ENCODE data around the gene SH3RF3.

The SH3RF3 gene

DNA sequence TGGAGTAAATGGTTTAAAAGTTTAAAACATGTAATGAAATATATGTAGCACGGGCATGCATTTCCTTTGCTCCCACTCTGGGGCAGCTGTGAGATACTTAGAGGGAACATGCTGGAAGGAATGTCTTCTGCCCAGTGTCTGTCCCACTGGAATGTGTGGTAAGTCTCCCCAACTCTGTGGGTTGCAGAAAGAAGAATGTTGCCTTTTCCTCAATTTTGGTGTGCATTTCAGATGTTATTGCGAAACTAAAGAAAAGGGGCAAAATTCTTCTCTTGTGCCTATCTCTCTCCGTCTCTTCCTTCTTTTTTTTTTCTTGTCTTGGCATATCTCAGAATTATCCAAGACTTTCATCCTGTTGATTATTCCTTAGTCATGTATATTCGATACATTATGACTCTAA, 201.1 kb downstream of the SH3RF3 start:
- TF ChIP-seq, protein P1, sequence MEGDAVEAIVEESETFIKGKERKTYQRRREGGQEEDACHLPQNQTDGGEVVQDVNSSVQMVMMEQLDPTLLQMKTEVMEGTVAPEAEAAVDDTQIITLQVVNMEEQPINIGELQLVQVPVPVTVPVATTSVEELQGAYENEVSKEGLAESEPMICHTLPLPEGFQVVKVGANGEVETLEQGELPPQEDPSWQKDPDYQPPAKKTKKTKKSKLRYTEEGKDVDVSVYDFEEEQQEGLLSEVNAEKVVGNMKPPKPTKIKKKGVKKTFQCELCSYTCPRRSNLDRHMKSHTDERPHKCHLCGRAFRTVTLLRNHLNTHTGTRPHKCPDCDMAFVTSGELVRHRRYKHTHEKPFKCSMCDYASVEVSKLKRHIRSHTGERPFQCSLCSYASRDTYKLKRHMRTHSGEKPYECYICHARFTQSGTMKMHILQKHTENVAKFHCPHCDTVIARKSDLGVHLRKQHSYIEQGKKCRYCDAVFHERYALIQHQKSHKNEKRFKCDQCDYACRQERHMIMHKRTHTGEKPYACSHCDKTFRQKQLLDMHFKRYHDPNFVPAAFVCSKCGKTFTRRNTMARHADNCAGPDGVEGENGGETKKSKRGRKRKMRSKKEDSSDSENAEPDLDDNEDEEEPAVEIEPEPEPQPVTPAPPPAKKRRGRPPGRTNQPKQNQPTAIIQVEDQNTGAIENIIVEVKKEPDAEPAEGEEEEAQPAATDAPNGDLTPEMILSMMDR (conservative IDR thresholded peaks at IDR 0.05): no peak
- H3K27ac ChIP-seq: no peak overlapping the region

DNA sequence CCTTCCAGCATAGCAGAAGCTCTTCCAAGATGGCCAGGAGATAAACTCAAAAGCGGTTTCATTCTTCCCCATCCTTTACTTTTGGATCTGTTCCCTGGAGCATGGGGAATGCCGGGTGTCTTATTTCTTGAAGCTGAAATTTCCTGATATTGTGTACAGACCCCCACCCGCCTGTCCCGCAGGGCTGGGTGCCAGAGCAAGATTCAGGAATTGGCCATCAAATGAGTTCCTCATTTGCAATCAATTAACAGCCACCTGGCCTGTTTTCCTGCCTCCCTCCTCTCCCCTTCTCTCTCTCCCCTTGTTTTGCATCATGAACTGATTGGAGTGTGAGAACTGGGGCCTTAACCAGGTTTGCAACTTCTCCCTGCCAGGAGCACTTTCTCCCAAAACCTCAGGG, 202.1 kb downstream of the SH3RF3 start:
- TF ChIP-seq, protein P1 (conservative IDR thresholded peaks at IDR 0.05): no peak
- H3K27ac ChIP-seq: no peak overlapping the region

DNA sequence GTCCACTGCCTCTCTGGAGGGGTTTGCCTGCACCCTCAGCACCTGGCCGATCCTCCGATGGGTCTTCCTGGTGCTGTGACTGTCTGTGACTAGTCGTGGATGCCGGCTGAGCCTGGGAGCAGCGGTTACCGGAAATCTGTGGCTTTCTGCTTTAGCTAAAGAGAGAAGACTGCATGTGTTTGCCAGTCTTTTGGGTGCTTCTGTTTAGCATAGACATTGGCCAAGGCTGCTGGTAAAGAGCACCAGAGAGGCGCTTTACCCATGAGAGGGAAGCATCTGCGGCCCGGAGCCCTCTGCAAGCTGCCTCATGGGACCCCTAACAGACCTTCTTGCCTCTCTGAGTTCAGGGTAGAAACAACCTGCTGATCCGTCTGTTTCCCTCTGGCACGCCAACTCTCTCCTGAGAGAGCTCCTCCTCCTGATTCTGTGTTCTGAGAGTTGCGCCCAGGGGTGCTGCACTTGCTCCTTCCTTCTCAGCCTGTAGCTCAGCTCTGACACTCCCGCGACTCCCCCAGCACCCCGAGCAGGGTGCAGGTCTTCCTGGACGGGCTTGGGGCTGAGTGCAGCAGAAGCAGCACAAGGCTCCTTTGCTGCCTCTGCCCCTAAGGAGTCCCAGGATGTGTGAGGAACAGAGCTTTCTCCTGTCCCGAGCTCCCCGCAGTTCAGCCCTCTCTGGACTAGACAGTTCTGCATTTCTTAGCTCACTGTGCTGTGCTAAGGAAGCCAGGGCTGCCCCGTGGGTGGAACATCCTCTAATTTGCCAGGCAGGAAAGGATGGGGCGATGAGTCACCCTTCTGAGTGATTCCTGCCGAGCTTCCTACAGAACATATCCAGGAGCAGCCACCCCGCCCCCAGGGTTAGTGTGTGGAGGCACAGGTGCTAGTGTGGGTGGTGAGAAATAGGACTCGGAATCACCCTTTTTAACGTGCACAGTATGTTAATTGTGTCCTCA, 203.2 kb downstream of the SH3RF3 start:
- TF ChIP-seq, protein P1 (conservative IDR thresholded peaks at IDR 0.05): no peak
- H3K27ac ChIP-seq: no peak overlapping the region

DNA sequence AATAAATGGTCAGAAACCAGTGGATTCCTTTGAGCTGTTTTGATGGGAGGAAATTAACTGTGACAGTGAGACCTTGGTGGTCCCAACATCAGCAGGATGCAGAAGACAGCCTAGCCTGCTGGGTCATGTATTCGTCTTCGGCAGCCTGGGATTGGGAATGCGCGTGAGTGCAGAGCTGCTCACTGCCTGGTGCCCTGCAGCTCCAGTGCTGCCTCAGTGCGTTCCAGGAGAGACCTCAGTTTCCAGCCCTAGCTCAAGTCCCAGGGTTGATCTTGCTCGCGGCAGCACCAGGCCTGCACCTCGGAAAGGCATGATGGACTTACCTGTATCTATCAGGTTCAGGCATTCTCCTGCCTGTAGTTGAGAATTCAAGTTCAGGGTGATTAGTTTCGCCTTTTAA, 203.9 kb downstream of the SH3RF3 start:
- no peak overlapping the region for H3K27ac ChIP-seq
- TF ChIP-seq, protein P1 (conservative IDR thresholded peaks at IDR 0.05): no peak

DNA sequence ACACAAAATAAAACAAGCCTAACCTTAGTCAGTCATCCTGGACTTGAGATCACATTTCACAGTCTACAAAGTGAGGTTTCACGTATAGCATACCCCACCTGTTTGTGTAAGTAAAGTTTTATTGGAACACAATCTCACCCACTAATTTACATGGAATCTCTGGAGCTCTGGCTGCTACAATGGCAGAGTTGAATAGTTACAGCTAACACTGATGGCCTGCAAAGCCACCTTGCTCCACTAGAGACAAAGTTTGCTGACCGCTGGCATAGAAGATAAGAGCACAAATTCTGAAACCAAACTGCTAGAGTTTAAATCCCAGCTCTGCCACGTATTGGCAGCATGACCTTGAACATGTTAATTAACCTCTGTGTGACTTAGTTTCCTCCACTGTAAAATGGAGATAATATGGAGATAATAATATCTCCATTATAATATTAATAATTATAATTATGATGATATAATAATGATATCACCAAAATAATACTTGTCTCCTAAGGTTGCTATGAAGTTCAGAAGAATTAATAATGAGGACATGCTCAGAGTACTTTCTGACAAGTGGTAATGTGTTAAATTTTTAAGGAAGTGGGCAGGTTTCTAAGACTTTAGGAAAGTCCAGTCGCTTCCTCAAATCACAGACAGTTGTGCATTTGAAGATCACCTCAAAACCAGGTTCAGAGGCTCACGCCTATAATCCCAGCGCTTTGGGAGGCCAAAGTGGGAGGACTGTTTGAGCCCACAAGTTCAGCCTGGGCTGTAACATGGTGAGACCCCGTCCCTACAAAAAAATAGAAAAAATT, 204.6 kb downstream of the SH3RF3 start:
- no peak overlapping the region for H3K27ac ChIP-seq
- TF ChIP-seq, protein P1 (conservative IDR thresholded peaks at IDR 0.05): peak; percentile 66

DNA sequence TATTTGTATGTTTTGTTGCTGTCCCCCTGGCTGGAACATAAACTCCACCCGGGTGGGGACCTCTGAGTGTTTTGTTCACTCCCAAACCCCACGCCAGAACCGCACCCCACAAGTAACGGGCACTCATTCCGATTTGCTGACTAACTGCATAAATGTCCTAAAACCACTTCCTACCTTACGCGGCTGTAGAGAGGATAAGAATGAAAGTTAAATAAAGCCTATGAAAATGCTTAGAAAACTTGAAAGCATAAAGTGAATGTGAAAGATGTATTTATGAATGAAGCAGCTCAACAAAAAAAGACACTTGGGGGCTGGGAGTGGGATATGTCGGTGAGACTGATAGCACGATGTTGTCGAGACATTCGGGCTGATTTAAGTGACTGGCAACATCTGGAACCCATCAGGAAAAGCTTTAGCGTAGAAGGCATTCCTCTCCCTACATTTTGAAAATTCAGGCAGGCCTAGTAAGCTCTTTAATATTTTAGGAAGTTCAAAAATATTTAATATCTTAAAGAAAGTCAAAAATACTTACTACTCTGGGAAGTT, 206.7 kb downstream of the SH3RF3 start:
- peak overlapping the region; percentile 25; the same call in 1 of the 2 replicates for H3K27ac ChIP-seq
- TF ChIP-seq, protein P1 (conservative IDR thresholded peaks at IDR 0.05): no peak

DNA sequence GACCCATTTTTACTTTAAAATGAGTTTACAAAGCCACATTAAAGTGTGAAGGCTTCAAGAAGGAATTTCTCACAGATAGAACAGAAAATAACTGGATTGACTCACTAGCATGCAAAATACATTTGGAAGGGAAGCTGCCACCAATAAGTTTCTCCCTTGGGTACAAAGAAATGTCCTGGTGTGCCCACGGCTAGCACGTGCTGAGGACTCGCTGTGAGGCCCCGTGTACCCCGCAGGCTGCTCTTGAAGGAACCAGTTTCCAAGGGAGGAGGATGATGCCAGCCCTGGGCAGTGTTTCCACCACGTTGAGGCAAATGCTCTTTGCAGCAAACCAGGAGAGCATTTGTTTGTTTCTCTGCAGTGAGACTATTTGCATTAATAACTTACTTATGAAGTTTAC, 207.3 kb downstream of the SH3RF3 start:
- H3K27ac ChIP-seq: peak overlapping the region; percentile 25; the same call in 1 of the 2 replicates
- TF ChIP-seq, protein P1 (conservative IDR thresholded peaks at IDR 0.05): no peak
